GM18951 (cell line): ENCODE results near the gene THSD7B.
"Not testable (repeated sequence)": the region's sequence is repeated elsewhere in the genome, so short reads cannot be mapped to it uniquely, and the experiment has no call there.

ENCODE experiments used
- POLR2A ChIP-seq: IDR thresholded peaks from 4 replicates; pipeline ENCODE4 v1.6.1; 2011; ENCODE audit warnings: mild to moderate bottlenecking; ENCODE audit not compliant: insufficient read length, insufficient read depth; ENCODE audit errors: extremely low read depth
- in situ Hi-C: fragments of 300-500 bp; cut with MboI; formaldehyde crosslinking; loops from one replicate; pipeline ENCODE4 v1.12.0; 2022; ENCODE audit warnings: low sequenced_read_pairs, mixed read lengths, inconsistent platforms; ENCODE audit not compliant: unreplicated experiment

Gene THSD7B

GRCh38 chr2:136927156-136927555 is 161.8 kb downstream of the THSD7B start:
- no peak for TF ChIP-seq POLR2A
- in situ Hi-C loops = no loop called here

GRCh38 chr2:136929531-136929930 is 164.2 kb downstream of the THSD7B start:
- no peak for TF ChIP-seq POLR2A
- in situ Hi-C loops = no loop called here

- TF ChIP-seq POLR2A = no peak
- in situ Hi-C loops = no loop called here
Measured at GRCh38 chr2:136932700-136933099, 167.4 kb downstream of the THSD7B start.

- in situ Hi-C loops = no loop called here
- TF ChIP-seq POLR2A = no peak
Measured at GRCh38 chr2:136935119-136935518, 169.8 kb downstream of the THSD7B start.

- TF ChIP-seq POLR2A = no peak
Measured at GRCh38 chr2:136956050-136956449, 190.7 kb downstream of the THSD7B start.

GRCh38 chr2:136957044-136957443 is 191.7 kb downstream of the THSD7B start:
- TF ChIP-seq POLR2A = no peak
- in situ Hi-C loops = no loop called here

More at GRCh38 chr2:136956050-136956449, 190.7 kb downstream of the THSD7B start:
- in situ Hi-C loops = no loop called here

- in situ Hi-C loops = no loop called here
- TF ChIP-seq POLR2A = no peak
Measured at GRCh38 chr2:136962105-136962725, 196.9 kb downstream of the THSD7B start.

GRCh38 chr2:136966485-136966884 is 201.1 kb downstream of the THSD7B start:
- no peak for TF ChIP-seq POLR2A
- in situ Hi-C loops = no loop called here

GRCh38 chr2:136980303-136980702 is 215.0 kb downstream of the THSD7B start:
- in situ Hi-C loops = no loop called here

GRCh38 chr2:136981689-136982088 is 216.3 kb downstream of the THSD7B start:
- in situ Hi-C loops = not testable (repeated sequence)

More at GRCh38 chr2:136980303-136980702, 215.0 kb downstream of the THSD7B start:
- no peak for TF ChIP-seq POLR2A

GRCh38 chr2:136985044-136985443 is 219.7 kb downstream of the THSD7B start:
- TF ChIP-seq POLR2A = no peak
- in situ Hi-C loops = no loop called here

GRCh38 chr2:136986605-136987221 is 221.4 kb downstream of the THSD7B start:
- no peak for TF ChIP-seq POLR2A
- in situ Hi-C loops = no loop called here

- TF ChIP-seq POLR2A = no peak
- in situ Hi-C loops = no loop called here
Measured at GRCh38 chr2:136990316-136990715, 225.0 kb downstream of the THSD7B start.

- no peak for TF ChIP-seq POLR2A
- in situ Hi-C loops = no loop called here
Measured at GRCh38 chr2:136994793-136995192, 229.4 kb downstream of the THSD7B start.
